Keratinocyte (primary cell): ENCODE data around the gene KRT2. TPM values are rescaled to one million over a fixed set of nuclear protein-coding genes. Genes with fewer than 3 reads are reported as not detected.

ENCODE experiments used
- DNase-seq: peaks from one replicate; pipeline ENCODE4 v3.0.0-alpha.2; 2011; ENCODE audit warnings: low read depth, missing footprints, low spot score
- FAIRE-seq: peaks from 2 replicates; lab custom pipeline; 2011; peaks lifted over from hg19 to GRCh38; lab: Jason Lieb, UNC
- H2AFZ ChIP-seq: 2 replicates; pipeline ENCODE4 v1.6.0; 2012; ENCODE audit warnings: low read length, control low read depth, inconsistent platforms; ENCODE audit not compliant: control insufficient read depth
- H3K27ac ChIP-seq: 2 replicates; pipeline ENCODE4 v1.5.1; 2011; ENCODE audit warnings: low read length; ENCODE audit not compliant: control insufficient read depth, insufficient read depth
- H3K27me3 ChIP-seq: 3 replicates; pipeline ENCODE4 v1.6.0; 2011; ENCODE audit warnings: low read length; ENCODE audit not compliant: control insufficient read depth, insufficient read depth; ENCODE audit errors: extremely low read depth
- H3K36me3 ChIP-seq, 2 experiments: 2 replicates in 1 of 2; 3 replicates in 1 of 2; pipeline ENCODE4 v1.5.1; 2011; ENCODE audit warnings: low read length in 2 of 2, mild to moderate bottlenecking in 1 of 2; ENCODE audit not compliant: control insufficient read depth in 2 of 2, insufficient read depth in 2 of 2; ENCODE audit errors: extremely low read depth in 1 of 2
- H3K4me1 ChIP-seq: 3 replicates; pipeline ENCODE4 v1.5.1; 2011; ENCODE audit warnings: low read length; ENCODE audit not compliant: control insufficient read depth, insufficient read depth; ENCODE audit errors: extremely low read depth
- H3K4me2 ChIP-seq: 3 replicates; pipeline ENCODE4 v1.6.0; 2011; ENCODE audit warnings: low read depth, low read length; ENCODE audit not compliant: control insufficient read depth, insufficient read depth; ENCODE audit errors: extremely low read depth
- H3K4me3 ChIP-seq, 3 experiments: fragments of 200-600 bp in 1 of 3; sonication (generic) in 1 of 3; 2 replicates in 2 of 3; 3 replicates in 1 of 3; pipeline ENCODE4 v1.5.1; 2011 to 2016; ENCODE audit warnings: low read length in 3 of 3, mild to moderate bottlenecking in 3 of 3, control low read depth in 2 of 3, inconsistent platforms in 1 of 3, low read depth in 1 of 3, mixed read lengths in 1 of 3, mixed run types in 1 of 3, moderate library complexity in 1 of 3; ENCODE audit not compliant: control insufficient read depth in 2 of 3, insufficient read depth in 2 of 3; ENCODE audit errors: extremely low read depth in 1 of 3
- H3K79me2 ChIP-seq: 2 replicates; pipeline ENCODE4 v1.6.0; 2012; ENCODE audit warnings: low read length; ENCODE audit not compliant: control insufficient read depth, insufficient read depth
- H3K9ac ChIP-seq: 3 replicates; pipeline ENCODE4 v1.6.0; 2011; ENCODE audit warnings: low read length; ENCODE audit not compliant: control insufficient read depth, insufficient read depth; ENCODE audit errors: extremely low read depth
- H3K9me1 ChIP-seq: 3 replicates; pipeline ENCODE4 v1.6.0; 2011; ENCODE audit warnings: low read length; ENCODE audit not compliant: control insufficient read depth, insufficient read depth; ENCODE audit errors: extremely low read depth
- H3K9me3 ChIP-seq: 2 replicates; pipeline ENCODE4 v1.5.1; 2012; ENCODE audit warnings: low read depth, low read length; ENCODE audit not compliant: control insufficient read depth
- H4K20me1 ChIP-seq: 3 replicates; pipeline ENCODE4 v1.6.0; 2011; ENCODE audit warnings: low read length; ENCODE audit not compliant: control insufficient read depth, insufficient read depth; ENCODE audit errors: extremely low read depth
- EZH2 ChIP-seq: IDR thresholded peaks from one replicate; pipeline ENCODE4 v1.6.1; 2012; ENCODE audit warnings: inconsistent platforms, mild to moderate bottlenecking, low read length, moderate library complexity
- dilution Hi-C: fragments of 300-500 bp; cut with MboI; formaldehyde crosslinking; loops from one replicate; pipeline ENCODE4 v1.7.0; 2020; ENCODE audit warnings: low sequenced_read_pairs; ENCODE audit not compliant: extremely low pct_ligation_motif_present
- polyA plus RNA-seq, 5 experiments: library from polyadenylated mRNA; depleted of rRNA in 3 of 5; stranded (reverse) in 3 of 5; stranded (forward) in 1 of 5; unstranded in 1 of 5; fragments of >200 nt; gene quantifications; 1 replicate in 1 of 5; 2 replicates in 3 of 5; 3 replicates in 1 of 5; pipeline versions ENCODE4 v1.2.1 to v1.2.3, GENCODE V29; 2011 to 2012; ENCODE audit warnings: missing spikeins in 2 of 5, low read depth in 1 of 5, low replicate concordance in 1 of 5
- TF ChIP-seq, protein P1 (sequence below), 3 experiments: IDR thresholded peaks in 1 of 3; conservative IDR thresholded peaks in 1 of 3; optimal IDR thresholded peaks in 1 of 3; 2 replicates in 2 of 3; 3 replicates in 1 of 3; pipeline versions ENCODE3 to v1.5.1; 2011; ENCODE audit warnings: low read length in 3 of 3, mild to moderate bottlenecking in 3 of 3, moderate library complexity in 2 of 3, control low read depth in 1 of 3, inconsistent platforms in 1 of 3; ENCODE audit not compliant: insufficient read depth in 2 of 3; ENCODE audit errors: extremely low read depth in 1 of 3

KRT2 gene
- polyA plus RNA-seq, 1 donor (not counting 4 experiments of a cell fraction or from before 2014, with no cell fraction given): 0.69 TPM

DNA sequence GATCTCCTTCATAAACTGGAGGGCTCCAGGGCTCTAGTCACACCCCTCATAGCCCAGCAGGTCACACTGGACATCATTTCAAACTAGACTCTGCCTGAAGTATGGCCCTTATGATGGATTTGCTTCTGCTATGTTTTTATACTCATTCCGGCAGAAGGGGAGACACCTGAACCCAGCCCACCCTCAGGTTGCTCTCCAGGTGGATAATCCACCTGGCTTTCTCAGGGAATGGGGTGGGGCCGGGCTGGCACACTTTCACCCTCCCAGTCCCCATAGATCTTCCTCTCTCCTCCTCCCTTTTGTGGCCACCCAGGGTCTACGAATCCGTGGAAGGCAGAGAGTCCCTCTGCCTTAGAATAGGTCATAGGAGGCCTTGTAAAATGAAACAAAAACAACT is 23.9 kb downstream of the KRT2 start:
- H3K36me3 ChIP-seq: no peaks in the 10 kb centered on the region
- dilution Hi-C loops: no loop called here
- FAIRE-seq: no peak

DNA sequence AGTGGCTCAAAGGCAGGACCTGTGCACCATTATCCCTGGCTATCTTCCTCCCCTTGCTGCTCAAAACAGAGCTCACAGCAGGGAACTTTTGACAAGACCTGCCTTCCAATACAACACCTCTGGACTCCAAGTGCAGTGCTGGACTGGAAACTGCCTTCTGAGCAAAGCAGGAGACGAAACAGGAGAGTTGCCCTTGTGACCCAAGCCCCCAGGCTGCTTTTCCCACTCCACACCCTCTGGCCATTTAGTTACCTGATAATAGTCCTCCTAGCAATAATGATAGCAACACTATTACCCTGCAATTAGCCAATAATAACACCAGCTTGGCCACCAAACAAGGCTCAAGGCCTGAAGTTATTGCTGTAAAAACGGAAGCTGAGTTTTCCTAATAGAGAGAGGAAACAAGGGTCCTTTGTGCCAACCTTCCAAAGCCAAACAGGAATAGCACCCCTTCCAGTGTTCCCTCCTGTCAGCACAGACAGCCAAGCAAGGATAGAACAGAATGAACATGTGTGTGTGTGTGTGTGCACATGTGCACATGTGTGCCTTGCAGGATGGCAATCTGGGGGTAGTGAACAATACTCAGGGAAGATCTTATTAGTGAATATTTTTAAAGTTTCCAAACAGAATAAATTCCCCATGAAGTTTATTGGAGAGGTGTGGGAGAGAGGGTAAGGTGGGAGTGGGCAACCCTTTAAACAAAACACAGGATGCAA is 24.5 kb downstream of the KRT2 start:
- no peak for FAIRE-seq
- Histone ChIP-seq H4K20me1 (no peaks in the 10 kb centered on the region), H3K4me1 (no peaks in the 10 kb centered on the region), H3K9ac (no peak overlapping the region), H3K4me2 (no peak overlapping the region), H3K4me3 (no peak overlapping the region), H2AFZ (no peak overlapping the region), H3K27me3 (peaks cover 46% of the 10 kb centered on the region), H3K9me1 (peaks cover 3% of the 10 kb centered on the region), H3K36me3 (no peaks in the 10 kb centered on the region), H3K79me2 (no peaks in the 10 kb centered on the region), H3K27ac (no peak overlapping the region), H3K9me3 (no peaks in the 10 kb centered on the region)
- TF ChIP-seq EZH2: no peak
- TF ChIP-seq, protein P1, sequence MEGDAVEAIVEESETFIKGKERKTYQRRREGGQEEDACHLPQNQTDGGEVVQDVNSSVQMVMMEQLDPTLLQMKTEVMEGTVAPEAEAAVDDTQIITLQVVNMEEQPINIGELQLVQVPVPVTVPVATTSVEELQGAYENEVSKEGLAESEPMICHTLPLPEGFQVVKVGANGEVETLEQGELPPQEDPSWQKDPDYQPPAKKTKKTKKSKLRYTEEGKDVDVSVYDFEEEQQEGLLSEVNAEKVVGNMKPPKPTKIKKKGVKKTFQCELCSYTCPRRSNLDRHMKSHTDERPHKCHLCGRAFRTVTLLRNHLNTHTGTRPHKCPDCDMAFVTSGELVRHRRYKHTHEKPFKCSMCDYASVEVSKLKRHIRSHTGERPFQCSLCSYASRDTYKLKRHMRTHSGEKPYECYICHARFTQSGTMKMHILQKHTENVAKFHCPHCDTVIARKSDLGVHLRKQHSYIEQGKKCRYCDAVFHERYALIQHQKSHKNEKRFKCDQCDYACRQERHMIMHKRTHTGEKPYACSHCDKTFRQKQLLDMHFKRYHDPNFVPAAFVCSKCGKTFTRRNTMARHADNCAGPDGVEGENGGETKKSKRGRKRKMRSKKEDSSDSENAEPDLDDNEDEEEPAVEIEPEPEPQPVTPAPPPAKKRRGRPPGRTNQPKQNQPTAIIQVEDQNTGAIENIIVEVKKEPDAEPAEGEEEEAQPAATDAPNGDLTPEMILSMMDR (optimal IDR thresholded peaks at IDR 0.05 in 1 of 3, IDR thresholded peaks at IDR 0.05 in 1 of 3, conservative IDR thresholded peaks at IDR 0.05 in 1 of 3; ENCODE audit: extremely low read depth in 1 of 3, insufficient read depth in 2 of 3, low read length in 3 of 3): no peak
- dilution Hi-C loops: no loop called here
- DNase-seq: no peak

More for the DNA sequence above, 23.9 kb downstream of the KRT2 start:
- H3K9me3 ChIP-seq: no peaks in the 10 kb centered on the region
- H3K9ac ChIP-seq: no peak overlapping the region
- no peaks in the 10 kb centered on the region for H3K4me1 ChIP-seq
- H3K27me3 ChIP-seq: peaks cover 46% of the 10 kb centered on the region
- H3K27ac ChIP-seq: no peak overlapping the region
- H2AFZ ChIP-seq: no peak overlapping the region
- TF ChIP-seq, protein P1 (optimal IDR thresholded peaks at IDR 0.05 in 1 of 3, IDR thresholded peaks at IDR 0.05 in 1 of 3, conservative IDR thresholded peaks at IDR 0.05 in 1 of 3; ENCODE audit: extremely low read depth in 1 of 3, insufficient read depth in 2 of 3, low read length in 3 of 3): no peak
- TF ChIP-seq EZH2: no peak
- H3K9me1 ChIP-seq: peaks cover 3% of the 10 kb centered on the region
- no peaks in the 10 kb centered on the region for H4K20me1 ChIP-seq
- H3K79me2 ChIP-seq: no peaks in the 10 kb centered on the region
- H3K4me2 ChIP-seq: no peak overlapping the region
- DNase-seq: no peak
- no peak overlapping the region for H3K4me3 ChIP-seq
